H9 (cell line): ENCODE data around the gene ADGRF1. TPM values are rescaled to one million over a fixed set of nuclear protein-coding genes. Genes with fewer than 3 reads are reported as not detected.

ENCODE experiments used
- DNase-seq: peaks from one replicate; pipeline ENCODE4 v3.0.0-alpha.2; 2017
- H2AFZ ChIP-seq: one replicate; pipeline ENCODE4 v1.6.1; 2013; ENCODE audit warnings: mild to moderate bottlenecking, low read length, control low read depth, moderate library complexity
- H2AK5ac ChIP-seq: 2 replicates; pipeline ENCODE4 v1.6.1; 2013; ENCODE audit warnings: low read length, control low read depth, mixed read lengths; ENCODE audit not compliant: insufficient read length
- H2BK120ac ChIP-seq: one replicate; pipeline ENCODE4 v1.6.1; 2013; ENCODE audit warnings: low read depth, mild to moderate bottlenecking, low read length, control low read depth, inconsistent platforms; ENCODE audit not compliant: poor library complexity, severe bottlenecking
- H2BK12ac ChIP-seq: 2 replicates; pipeline ENCODE4 v1.6.1; 2013; ENCODE audit warnings: low read length, control low read depth, mixed read lengths, low read depth; ENCODE audit not compliant: insufficient read length
- H2BK15ac ChIP-seq: 2 replicates; pipeline ENCODE4 v1.6.1; 2013; ENCODE audit warnings: low read depth, low read length, control low read depth
- H2BK20ac ChIP-seq: one replicate; pipeline ENCODE4 v1.6.1; 2013; ENCODE audit warnings: low read depth, mild to moderate bottlenecking, low read length, control low read depth, inconsistent platforms; ENCODE audit not compliant: poor library complexity, severe bottlenecking
- H2BK5ac ChIP-seq: 2 replicates; pipeline ENCODE4 v1.6.1; 2013; ENCODE audit warnings: low read length, control low read depth, mixed read lengths; ENCODE audit not compliant: insufficient read length
- H3K14ac ChIP-seq: 2 replicates; pipeline ENCODE4 v1.6.1; 2013; ENCODE audit warnings: low read length, control low read depth; ENCODE audit not compliant: insufficient read depth
- H3K18ac ChIP-seq: 2 replicates; pipeline ENCODE4 v1.6.1; 2013; ENCODE audit warnings: low read depth, mild to moderate bottlenecking, mixed read lengths, low read length, control low read depth; ENCODE audit not compliant: insufficient read length
- H3K23ac ChIP-seq: 2 replicates; pipeline ENCODE4 v1.6.1; 2013; ENCODE audit warnings: low read length, control low read depth, mixed read lengths, low read depth; ENCODE audit not compliant: insufficient read length
- H3K23me2 ChIP-seq: 2 replicates; pipeline ENCODE4 v1.6.1; 2013; ENCODE audit warnings: low read depth, mild to moderate bottlenecking, mixed read lengths, low read length, control low read depth; ENCODE audit not compliant: insufficient read length, poor library complexity, severe bottlenecking
- H3K27ac ChIP-seq: 2 replicates; pipeline ENCODE4 v1.5.1; 2013; ENCODE audit warnings: low read length, control low read depth, mixed read lengths, low read depth; ENCODE audit not compliant: insufficient read length
- H3K27me3 ChIP-seq: 2 replicates; pipeline ENCODE4 v1.6.1; 2013; ENCODE audit warnings: low read length, control low read depth, inconsistent platforms; ENCODE audit not compliant: insufficient read depth
- H3K4ac ChIP-seq: 2 replicates; pipeline ENCODE4 v1.6.1; 2013; ENCODE audit warnings: low read depth, mild to moderate bottlenecking, control low read depth, inconsistent platforms, low read length, moderate library complexity
- H3K4me1 ChIP-seq: 2 replicates; pipeline ENCODE4 v1.6.1; 2013; ENCODE audit warnings: low read length, control low read depth, inconsistent platforms; ENCODE audit not compliant: insufficient read depth
- H3K4me2 ChIP-seq: 2 replicates; pipeline ENCODE4 v1.6.1; 2013; ENCODE audit warnings: low read length, control low read depth, mixed read lengths; ENCODE audit not compliant: insufficient read length, insufficient read depth
- H3K56ac ChIP-seq: 2 replicates; pipeline ENCODE4 v1.6.1; 2013; ENCODE audit warnings: low read depth, mild to moderate bottlenecking, mixed read lengths, low read length, control low read depth; ENCODE audit not compliant: insufficient read length
- H3K79me1 ChIP-seq: 2 replicates; pipeline ENCODE4 v1.6.1; 2013; ENCODE audit warnings: low read depth, mild to moderate bottlenecking, moderate library complexity, low read length, control low read depth, inconsistent platforms; ENCODE audit not compliant: insufficient read depth, poor library complexity, severe bottlenecking
- H3K79me2 ChIP-seq: 2 replicates; pipeline ENCODE4 v1.6.1; 2013; ENCODE audit warnings: low read length, control low read depth, inconsistent platforms; ENCODE audit not compliant: insufficient read depth
- H3K9ac ChIP-seq: 2 replicates; pipeline ENCODE4 v1.6.1; 2013; ENCODE audit warnings: low read length, control low read depth, mixed read lengths; ENCODE audit not compliant: insufficient read length; ENCODE audit errors: extremely low read depth
- H3K9me3 ChIP-seq: one replicate; pipeline ENCODE4 v1.6.1; 2013; ENCODE audit warnings: low read depth, low read length, inconsistent platforms; ENCODE audit not compliant: control insufficient read depth
- H3T11ph ChIP-seq: one replicate; pipeline ENCODE4 v1.6.1; 2013; ENCODE audit warnings: mild to moderate bottlenecking, low read length, control low read depth, inconsistent platforms
- H4K20me1 ChIP-seq: one replicate; pipeline ENCODE4 v1.6.1; 2013; ENCODE audit not compliant: control insufficient read depth, insufficient read length, insufficient read depth
- H4K5ac ChIP-seq: 2 replicates; pipeline ENCODE4 v1.6.1; 2013; ENCODE audit warnings: low read depth, mild to moderate bottlenecking, mixed read lengths, low read length, control low read depth; ENCODE audit not compliant: insufficient read length
- H4K8ac ChIP-seq: replicated peaks from 2 replicates; pipeline ENCODE4 v1.6.1; 2013; ENCODE audit warnings: low read length, control low read depth, mixed read lengths, low read depth; ENCODE audit not compliant: insufficient read length
- H4K91ac ChIP-seq: 2 replicates; pipeline ENCODE4 v1.6.1; 2013; ENCODE audit warnings: low read depth, mild to moderate bottlenecking, moderate library complexity, mixed read lengths, low read length, control low read depth; ENCODE audit not compliant: insufficient read length
- H3K27ac Mint-ChIP-seq, 3 experiments: 2 replicates in 2 of 3; 3 replicates in 1 of 3; pipeline ENCODE4 v1.8.0; 2020 to 2021; ENCODE audit warnings: mixed read lengths in 3 of 3, mild to moderate bottlenecking in 1 of 3, moderate library complexity in 1 of 3
- H3K27me3 Mint-ChIP-seq: 2 replicates; pipeline ENCODE4 v1.8.0; 2021; ENCODE audit warnings: low read depth, mild to moderate bottlenecking, moderate library complexity, mixed read lengths
- H3K36me3 Mint-ChIP-seq, 3 experiments: 2 replicates in 2 of 3; 3 replicates in 1 of 3; pipeline ENCODE4 v1.8.0; 2020 to 2021; ENCODE audit warnings: low read depth in 3 of 3, mixed read lengths in 3 of 3; ENCODE audit not compliant: insufficient read depth in 1 of 3
- H3K4me1 Mint-ChIP-seq, 2 experiments: 2 replicates each; pipeline ENCODE4 v1.8.0; 2020; ENCODE audit warnings: mixed read lengths in 2 of 2
- H3K4me3 Mint-ChIP-seq, 2 experiments: 2 replicates in 1 of 2; 3 replicates in 1 of 2; pipeline ENCODE4 v1.8.0; 2020 to 2021; ENCODE audit warnings: mild to moderate bottlenecking in 2 of 2, mixed read lengths in 2 of 2, moderate library complexity in 1 of 2
- H3K9me3 Mint-ChIP-seq, 2 experiments: 2 replicates in 1 of 2; 3 replicates in 1 of 2; pipeline ENCODE4 v1.8.0; 2020; ENCODE audit warnings: mild to moderate bottlenecking in 2 of 2, mixed read lengths in 2 of 2, moderate library complexity in 1 of 2
- CTCF ChIP-seq: fragments of 200-600 bp; sonication (generic); conservative IDR thresholded peaks from 3 replicates; pipeline ENCODE4 v1.8.0; 2021; ENCODE audit warnings: antibody characterized with exemption, mild to moderate bottlenecking
- WGBS: extraction: QIAGEN DNeasy Blood & Tissue Kit; methylation state at CpG from one replicate; pipeline ENCODE4 v1.1.7; 2013; ENCODE audit warnings: missing lambda C conversion rate, low lambda C conversion rate, mixed read lengths; ENCODE audit not compliant: insufficient read length; ENCODE audit errors: extremely low coverage; 5-methylcytosine and 5-hydroxymethylcytosine counted together
- total RNA-seq: library from RNA; stranded (reverse); gene quantifications from 2 replicates; pipeline ENCODE4 v1.2.1, GENCODE V29; 2021

ADGRF1 gene
- total RNA-seq, 1 experiment from 2014 or later, result not detected

GRCh38 chr6:47008397-47008763 lies 33.8 kb downstream of the ADGRF1 start:
- DNase-seq, result no peak
- Histone ChIP-seq H2BK20ac (no peak overlapping the region), H2BK120ac (no peak overlapping the region)

More at GRCh38 chr6:47008397-47008763, 33.8 kb downstream of the ADGRF1 start:
- TF ChIP-seq CTCF, result no peak
- no peak overlapping the region for H3K23ac ChIP-seq
- no peaks in the 10 kb centered on the region for H3K79me2 ChIP-seq
- H2BK12ac ChIP-seq, result no peak overlapping the region
- no peaks in the 10 kb centered on the region for H3K4me1 ChIP-seq
- H3K14ac ChIP-seq, result no peak overlapping the region
- no peak overlapping the region for H3K18ac ChIP-seq
- no peak overlapping the region for H3K27ac ChIP-seq
- H2BK5ac ChIP-seq, result no peak overlapping the region
- H3K79me1 ChIP-seq, result no peaks in the 10 kb centered on the region
- no peak overlapping the region for H4K8ac ChIP-seq
- H3T11ph ChIP-seq, result no peak overlapping the region
- no peak overlapping the region for H4K5ac ChIP-seq
- no peak overlapping the region for H3K4me2 ChIP-seq
- no peak overlapping the region for H3K27ac Mint-ChIP-seq
- 0 out of 2 replicates have a peak, but pooled peaks cover 2% of the 10 kb centered on the region for H3K27me3 Mint-ChIP-seq
- H3K9me3 Mint-ChIP-seq, result no peaks in the 10 kb centered on the region
- no peaks in the 10 kb centered on the region for H4K20me1 ChIP-seq
- H3K4me3 Mint-ChIP-seq, result no peak overlapping the region
- no peaks in the 10 kb centered on the region; a peak in 1 of 4 replicates for H3K4me1 Mint-ChIP-seq
- no CpG with 5 or more reads among the region's 3 CpGs for WGBS
- H3K56ac ChIP-seq, result no peak overlapping the region
- H3K9ac ChIP-seq, result no peak overlapping the region
- no peaks in the 10 kb centered on the region for H3K36me3 Mint-ChIP-seq
- H2AFZ ChIP-seq, result no peak overlapping the region
- H2AK5ac ChIP-seq, result no peak overlapping the region
- no peak overlapping the region for H2BK15ac ChIP-seq
- H3K27me3 ChIP-seq, result no peaks in the 10 kb centered on the region
- no peak overlapping the region for H4K91ac ChIP-seq
- no peaks in the 10 kb centered on the region for H3K23me2 ChIP-seq
- no peaks in the 10 kb centered on the region for H3K9me3 ChIP-seq
- H3K4ac ChIP-seq, result no peak overlapping the region
